ENCODE results near the gene EGLN1. TPM values are rescaled to one million over a fixed set of nuclear protein-coding genes. Genes with fewer than 3 reads are reported as not detected.
"Not testable (repeated sequence)": the region's sequence is repeated elsewhere in the genome, so short reads cannot be mapped to it uniquely, and the experiment has no call there.

EGLN1 gene
- total RNA-seq, 2 donors from 2014 or later = 36.6 to 79.1 TPM

DNA sequence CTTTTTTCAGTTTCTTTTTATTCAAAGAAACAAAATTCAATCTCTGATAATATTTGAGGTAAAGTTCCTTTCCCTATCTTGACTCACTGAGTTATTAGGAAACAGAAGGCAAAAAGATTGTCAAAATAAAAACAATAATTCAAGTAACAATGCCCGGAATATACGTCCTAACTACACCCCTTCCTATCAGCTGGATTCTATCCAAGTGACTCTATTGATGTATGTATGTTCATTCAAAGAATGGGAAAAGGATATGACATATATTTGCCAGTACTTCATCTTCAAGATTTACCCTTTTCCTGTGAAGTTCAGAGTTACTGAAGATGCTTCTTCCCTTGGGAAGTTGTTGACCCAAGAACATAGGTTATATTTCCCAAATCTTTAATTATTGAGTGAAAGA, 70.3 kb downstream of the EGLN1 start:
- H3K27me3 ChIP-seq = no peaks in the 10 kb centered on the region
- TF ChIP-seq, protein P1, sequence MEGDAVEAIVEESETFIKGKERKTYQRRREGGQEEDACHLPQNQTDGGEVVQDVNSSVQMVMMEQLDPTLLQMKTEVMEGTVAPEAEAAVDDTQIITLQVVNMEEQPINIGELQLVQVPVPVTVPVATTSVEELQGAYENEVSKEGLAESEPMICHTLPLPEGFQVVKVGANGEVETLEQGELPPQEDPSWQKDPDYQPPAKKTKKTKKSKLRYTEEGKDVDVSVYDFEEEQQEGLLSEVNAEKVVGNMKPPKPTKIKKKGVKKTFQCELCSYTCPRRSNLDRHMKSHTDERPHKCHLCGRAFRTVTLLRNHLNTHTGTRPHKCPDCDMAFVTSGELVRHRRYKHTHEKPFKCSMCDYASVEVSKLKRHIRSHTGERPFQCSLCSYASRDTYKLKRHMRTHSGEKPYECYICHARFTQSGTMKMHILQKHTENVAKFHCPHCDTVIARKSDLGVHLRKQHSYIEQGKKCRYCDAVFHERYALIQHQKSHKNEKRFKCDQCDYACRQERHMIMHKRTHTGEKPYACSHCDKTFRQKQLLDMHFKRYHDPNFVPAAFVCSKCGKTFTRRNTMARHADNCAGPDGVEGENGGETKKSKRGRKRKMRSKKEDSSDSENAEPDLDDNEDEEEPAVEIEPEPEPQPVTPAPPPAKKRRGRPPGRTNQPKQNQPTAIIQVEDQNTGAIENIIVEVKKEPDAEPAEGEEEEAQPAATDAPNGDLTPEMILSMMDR (IDR thresholded peaks at IDR 0.05) = no peak
- no peak overlapping the region for H3K27ac ChIP-seq
- H3K9ac ChIP-seq (ENCODE audit: low read depth in 2 of 2, low read length in 2 of 2) = no peak overlapping the region
- H3K4me3 ChIP-seq = no peak overlapping the region
- intact Hi-C loops (cut with DNase I) = loop anchor here (10.0 kb wide), 1 partner anchor 183 kb away; no protein-coding TSS in a partner anchor
- no peaks in the 10 kb centered on the region for H3K4me1 ChIP-seq
- DNase-seq = no peak
- peaks cover 3% of the 10 kb centered on the region for H3K36me3 ChIP-seq
- no peaks in the 10 kb centered on the region for H3K9me3 ChIP-seq

DNA sequence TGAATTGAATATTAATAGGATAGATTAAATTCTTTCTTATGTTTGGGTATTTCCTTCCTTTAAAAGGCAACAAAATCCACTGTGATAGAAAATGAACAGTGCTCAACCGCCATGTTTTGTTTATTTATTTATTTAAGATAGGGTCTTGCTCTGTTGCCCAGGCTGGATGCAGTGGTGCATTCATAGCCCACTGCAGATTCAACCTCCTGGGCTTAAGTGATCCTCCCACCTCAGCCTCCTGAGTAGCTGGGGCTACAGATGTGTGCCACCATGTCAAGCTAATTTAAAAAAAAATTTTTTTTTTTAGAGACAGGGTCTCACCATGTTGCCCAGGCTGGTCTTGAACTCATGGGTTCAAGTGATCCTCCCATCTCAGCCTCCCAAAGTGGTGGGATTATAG, 73.2 kb downstream of the EGLN1 start:
- H3K9me3 ChIP-seq; intact Hi-C loops (cut with DNase I); H3K27ac ChIP-seq; H3K9ac ChIP-seq (ENCODE audit: low read depth in 2 of 2, low read length in 2 of 2); H3K27me3 ChIP-seq; DNase-seq; H3K4me3 ChIP-seq; H3K36me3 ChIP-seq; H3K4me1 ChIP-seq: not testable (repeated sequence)

DNA sequence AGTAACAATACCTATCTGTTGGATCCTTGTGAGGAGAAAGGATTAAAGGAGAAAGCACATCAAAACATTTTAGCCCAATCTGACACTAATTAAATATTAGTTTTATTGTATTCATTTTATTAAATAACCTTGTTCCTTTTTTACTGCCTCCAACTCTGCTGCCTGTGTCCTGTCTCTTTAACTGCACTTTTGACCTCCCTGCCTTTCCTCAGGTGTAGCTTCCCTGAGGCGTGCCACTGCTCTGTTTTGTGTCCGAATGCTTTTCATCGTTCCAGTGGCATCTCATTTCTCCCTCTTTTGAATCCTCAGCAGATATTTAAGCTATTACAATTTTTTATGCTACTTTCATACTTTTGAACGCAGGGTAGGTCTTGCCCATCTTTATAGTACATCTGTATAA, 73.6 kb downstream of the EGLN1 start:
- intact Hi-C loops (cut with DNase I) = no loop called here
- H3K4me1 ChIP-seq = no peaks in the 10 kb centered on the region
- H3K9me3 ChIP-seq = no peaks in the 10 kb centered on the region
- no peak overlapping the region for H3K4me3 ChIP-seq
- DNase-seq = no peak
- H3K27ac ChIP-seq = no peak overlapping the region
- no peaks in the 10 kb centered on the region for H3K27me3 ChIP-seq
- TF ChIP-seq, protein P1 (IDR thresholded peaks at IDR 0.05) = no peak
- peaks cover 3% of the 10 kb centered on the region for H3K36me3 ChIP-seq
- H3K9ac ChIP-seq (ENCODE audit: low read depth in 2 of 2, low read length in 2 of 2) = no peak overlapping the region

DNA sequence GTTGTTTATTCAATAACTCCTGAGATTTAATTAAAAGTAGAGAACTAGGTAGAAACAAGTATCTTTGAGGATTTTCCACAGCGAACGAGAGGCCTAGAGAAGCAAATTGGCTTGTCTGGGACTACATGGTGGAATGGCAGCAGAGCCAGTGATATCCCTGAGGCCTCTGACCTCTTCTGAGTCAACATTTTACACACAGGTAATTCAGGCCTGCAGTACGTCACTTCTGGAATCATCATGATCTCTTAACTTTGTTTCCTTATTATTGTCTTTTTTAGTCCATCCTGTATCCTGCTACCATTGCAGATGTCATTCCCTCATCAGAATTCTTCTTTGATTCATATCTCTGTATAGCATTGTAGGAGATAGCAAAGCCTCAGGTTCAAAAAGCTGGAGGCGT, 74.1 kb downstream of the EGLN1 start:
- no peak overlapping the region for H3K9ac ChIP-seq (ENCODE audit: low read depth in 2 of 2, low read length in 2 of 2)
- H3K27ac ChIP-seq = no peak overlapping the region
- H3K36me3 ChIP-seq = peaks cover 3% of the 10 kb centered on the region
- TF ChIP-seq, protein P1 (IDR thresholded peaks at IDR 0.05) = no peak
- H3K4me3 ChIP-seq = no peak overlapping the region
- no peaks in the 10 kb centered on the region for H3K27me3 ChIP-seq
- H3K4me1 ChIP-seq = no peaks in the 10 kb centered on the region
- no peaks in the 10 kb centered on the region for H3K9me3 ChIP-seq
- DNase-seq = no peak
- intact Hi-C loops (cut with DNase I) = no loop called here

DNA sequence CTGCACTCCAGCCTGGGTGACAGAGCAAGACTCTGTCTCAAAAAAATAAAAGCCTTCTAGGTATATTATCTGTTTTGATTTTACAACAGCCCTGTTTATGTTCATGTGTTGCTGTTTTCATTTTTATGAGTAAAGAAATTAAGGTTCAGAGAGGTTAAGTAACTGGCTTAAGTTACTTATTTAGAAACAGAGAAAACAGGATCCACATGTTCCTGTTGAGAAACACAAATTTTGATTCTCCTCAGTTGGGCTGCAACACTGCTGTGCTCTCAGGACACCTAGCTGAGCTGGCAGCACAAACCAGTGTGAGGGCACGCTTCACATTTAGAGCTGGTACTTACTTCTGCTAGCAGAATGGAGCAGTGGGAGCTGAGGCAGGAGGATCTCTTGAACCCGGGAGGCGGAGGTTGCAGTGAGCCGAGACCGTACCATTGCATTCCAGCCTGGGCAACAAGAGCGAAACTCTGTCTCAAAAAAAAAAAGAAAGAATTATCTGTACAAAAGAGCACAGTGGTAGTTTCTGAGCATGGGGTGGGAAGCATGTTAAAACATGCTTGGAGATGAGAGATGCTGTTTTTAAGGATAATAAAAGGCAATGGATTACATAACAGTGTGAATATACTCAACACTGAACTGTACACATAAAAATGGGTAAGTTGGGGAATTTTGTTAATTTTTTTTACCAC, 81.6 kb downstream of the EGLN1 start:
- Histone ChIP-seq H3K4me1 (peaks cover 13% of the 10 kb centered on the region), H3K4me3 (no peak overlapping the region), H3K9me3 (no peaks in the 10 kb centered on the region), H3K27ac (no peak overlapping the region), H3K9ac (ENCODE audit: low read depth in 2 of 2, low read length in 2 of 2) (no peak overlapping the region), H3K36me3 (no peaks in the 10 kb centered on the region), H3K27me3 (no peaks in the 10 kb centered on the region)
- TF ChIP-seq, protein P1 (IDR thresholded peaks at IDR 0.05) = no peak
- intact Hi-C loops (cut with DNase I) = no loop called here
- no peak for DNase-seq
